Endometrial microvascular endothelial cells (primary cell): ENCODE results near the gene MAP3K19. TPM values are rescaled to one million over a fixed set of nuclear protein-coding genes. Genes with fewer than 3 reads are reported as not detected.
"Not testable (repeated sequence)": the region's sequence is repeated elsewhere in the genome, so short reads cannot be mapped to it uniquely, and the experiment has no call there.

ENCODE experiments used
- in situ Hi-C: cut with HindIII; loops from 2 replicates; pipeline ENCODE4 v1.10.0; 2017; ENCODE audit warnings: low sequenced_read_pairs, low pct_unique_long_range_greater_than_20kb; ENCODE audit errors: inconsistent ontology term
- total RNA-seq: library from RNA; depleted of rRNA; stranded (reverse); fragments of >200 nt; gene quantifications from one replicate; pipeline ENCODE4 v1.2.3, GENCODE V29; 2015; ENCODE audit errors: inconsistent ontology term

The MAP3K19 gene
- total RNA-seq, 1 donor from 2014 or later: not detected

DNA sequence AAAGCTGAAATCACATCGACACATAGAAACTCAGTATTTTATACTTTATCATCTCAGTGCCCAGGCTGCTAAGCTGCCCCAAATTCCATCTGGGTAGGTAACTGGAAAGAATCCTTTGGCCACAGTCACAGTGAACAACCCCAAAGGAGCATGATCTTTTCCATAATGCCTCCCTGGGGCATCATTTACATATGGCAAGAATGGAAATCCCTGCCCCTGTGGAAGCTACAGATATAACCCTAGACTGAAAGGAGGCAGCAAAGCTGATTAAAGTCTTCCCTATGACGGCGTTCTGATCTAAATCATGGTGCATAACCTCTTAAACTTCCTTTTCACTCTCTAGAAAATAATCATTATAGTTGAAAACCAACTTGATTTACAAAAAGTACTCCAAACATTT, 41.5 kb downstream of the MAP3K19 start:
- in situ Hi-C loops: no loop called here

DNA sequence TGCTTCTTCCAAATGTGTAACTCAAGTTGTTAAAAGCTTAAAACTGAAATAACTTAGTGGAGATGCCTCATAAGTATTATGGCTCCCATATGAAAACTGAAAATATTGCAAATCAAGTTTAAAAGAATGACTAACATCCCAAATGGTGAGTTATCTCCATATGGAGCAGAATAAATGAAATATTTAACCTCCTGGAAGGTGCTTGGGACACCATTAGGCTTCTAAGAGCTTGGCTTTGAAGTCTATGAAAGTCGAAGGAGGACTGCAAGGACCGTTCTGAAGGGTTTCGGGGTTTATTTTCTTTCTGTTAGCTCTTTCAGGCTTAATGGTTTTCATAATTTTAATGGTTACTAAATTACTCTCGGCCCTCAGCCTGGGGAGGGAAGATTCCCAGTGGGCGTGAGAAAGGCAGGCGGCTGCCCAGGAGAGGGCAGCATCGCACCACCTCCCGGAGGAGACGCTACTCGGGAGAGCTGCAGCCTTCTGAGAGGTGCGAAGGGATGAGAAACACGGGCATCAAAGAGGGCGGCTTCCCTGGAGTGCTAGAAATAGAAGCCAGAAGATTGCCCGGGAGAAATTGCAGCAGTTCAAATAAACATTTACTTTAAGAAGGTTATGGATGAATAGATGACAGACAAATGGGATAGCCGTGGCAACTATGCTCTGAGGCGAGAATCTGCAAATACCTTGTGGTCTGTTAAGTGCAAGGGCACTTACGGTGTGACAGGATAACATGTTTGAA, 43.1 kb downstream of the MAP3K19 start:
- in situ Hi-C loops: no loop called here

GRCh38 chr2:135002836-135003235, 44.4 kb downstream of the MAP3K19 start:
- in situ Hi-C loops: no loop called here

DNA sequence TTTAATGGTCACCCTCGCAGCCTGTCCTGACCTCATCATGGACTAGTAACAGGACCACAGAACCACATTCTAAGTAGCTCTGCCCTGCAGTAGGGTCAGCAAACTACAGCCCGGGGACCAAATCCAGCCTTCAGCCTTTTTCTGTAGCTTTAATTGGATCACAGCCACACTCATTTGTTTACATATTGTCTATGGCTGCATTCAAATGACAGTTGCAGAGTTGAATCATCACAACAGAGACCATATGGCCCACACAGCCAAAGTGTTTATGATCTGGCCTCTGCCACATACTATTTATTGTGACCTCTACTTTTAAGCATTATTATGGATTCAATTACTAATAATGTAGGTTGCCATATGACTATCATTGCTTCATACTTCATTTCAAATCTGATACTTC, 47.7 kb downstream of the MAP3K19 start:
- in situ Hi-C loops: no loop called here

- in situ Hi-C loops: no loop called here
These were observed 58.1 kb downstream of the MAP3K19 start for GRCh38 chr2:134988994-134989605.

DNA sequence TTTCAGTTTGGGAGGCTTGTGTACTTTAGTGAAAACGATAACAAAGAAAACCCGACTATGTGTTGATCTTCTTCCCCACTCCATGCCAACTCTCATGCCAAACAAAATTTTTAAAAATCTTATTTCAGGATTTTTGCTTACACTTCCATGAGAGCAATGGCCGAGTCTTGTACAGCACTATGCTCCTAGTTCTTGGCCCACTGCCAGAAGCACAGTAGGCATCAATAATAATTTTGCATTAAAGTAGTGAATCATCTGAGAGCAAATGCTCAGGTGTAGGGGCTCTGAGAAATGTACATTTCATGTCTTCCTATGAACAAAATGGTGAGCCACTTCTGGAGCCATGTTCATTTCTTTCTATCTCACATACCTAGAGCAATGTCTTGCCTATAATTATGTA, 62.2 kb downstream of the MAP3K19 start:
- in situ Hi-C loops: no loop called here

DNA sequence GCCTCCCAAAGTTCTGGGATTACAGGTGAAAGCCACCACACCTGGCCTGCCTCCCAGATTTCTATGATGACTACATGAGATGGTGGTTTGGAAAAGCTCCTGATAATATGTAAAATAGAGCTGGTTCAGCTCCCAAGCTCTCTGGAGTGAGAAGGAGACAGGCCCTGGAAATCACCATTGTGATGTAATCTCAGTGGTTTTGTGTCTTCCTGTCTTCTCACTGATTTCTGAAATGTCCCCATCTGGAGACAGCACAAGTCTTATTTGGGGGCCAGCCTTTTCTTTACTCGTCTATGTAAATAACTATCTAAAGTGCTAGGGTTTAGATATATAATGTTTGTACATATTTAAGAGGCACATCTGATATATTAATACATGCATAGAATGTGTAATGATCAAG, 64.6 kb downstream of the MAP3K19 start:
- in situ Hi-C loops: no loop called here

DNA sequence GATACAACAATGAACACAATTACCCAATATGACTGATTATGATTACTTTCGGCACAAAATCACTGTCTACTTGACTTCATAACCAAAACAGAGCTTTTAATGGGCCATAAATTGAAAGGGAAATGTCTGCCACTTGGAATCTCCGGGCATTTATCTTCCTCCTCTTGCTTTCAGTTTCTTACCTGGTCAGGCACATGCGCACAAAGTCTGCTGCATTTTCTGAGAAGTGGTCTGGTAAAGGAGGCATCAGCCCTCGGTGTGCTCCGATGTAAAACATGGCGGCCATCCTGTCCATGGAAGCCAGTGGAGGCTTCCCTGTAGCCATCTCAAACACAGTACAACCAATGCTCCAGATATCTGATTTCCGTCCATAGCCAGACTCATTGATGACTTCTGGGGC, 66.6 kb downstream of the MAP3K19 start:
- in situ Hi-C loops: no loop called here

- in situ Hi-C loops: no loop called here
These were observed 68.0 kb downstream of the MAP3K19 start for GRCh38 chr2:134979221-134979620.

- in situ Hi-C loops: not testable (repeated sequence)
These were observed 70.1 kb downstream of the MAP3K19 start for GRCh38 chr2:134977104-134977503.

DNA sequence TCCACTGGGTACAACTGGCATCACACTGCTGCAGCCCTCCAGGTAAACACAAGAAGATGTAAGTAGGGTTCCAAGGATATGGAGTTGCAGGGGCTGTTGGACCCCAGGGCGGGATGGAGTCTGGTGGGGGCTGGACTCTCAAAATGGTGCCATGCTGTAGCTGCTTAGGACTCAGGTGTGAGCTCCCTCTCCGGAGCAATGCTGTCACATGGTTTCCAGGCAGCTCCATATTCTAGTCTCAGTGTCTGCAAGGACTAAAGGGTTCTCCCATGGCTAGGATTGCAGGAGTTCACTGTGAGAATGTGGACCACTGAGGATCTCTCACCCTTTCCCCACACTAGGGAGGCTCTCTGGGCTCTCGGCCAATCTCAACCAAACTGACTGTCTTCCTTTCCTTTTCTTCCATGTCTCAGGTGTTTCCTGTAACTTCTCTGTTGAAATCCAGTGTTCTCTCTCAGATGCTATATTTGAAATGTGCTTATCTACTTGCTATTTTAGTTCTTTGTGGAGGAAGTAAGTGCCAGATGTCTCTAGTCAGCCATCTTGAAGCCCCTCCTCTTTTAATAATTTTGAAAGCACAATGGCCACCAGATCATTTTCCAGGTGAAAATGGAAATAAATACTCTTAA, 71.1 kb downstream of the MAP3K19 start:
- in situ Hi-C loops: no loop called here

DNA sequence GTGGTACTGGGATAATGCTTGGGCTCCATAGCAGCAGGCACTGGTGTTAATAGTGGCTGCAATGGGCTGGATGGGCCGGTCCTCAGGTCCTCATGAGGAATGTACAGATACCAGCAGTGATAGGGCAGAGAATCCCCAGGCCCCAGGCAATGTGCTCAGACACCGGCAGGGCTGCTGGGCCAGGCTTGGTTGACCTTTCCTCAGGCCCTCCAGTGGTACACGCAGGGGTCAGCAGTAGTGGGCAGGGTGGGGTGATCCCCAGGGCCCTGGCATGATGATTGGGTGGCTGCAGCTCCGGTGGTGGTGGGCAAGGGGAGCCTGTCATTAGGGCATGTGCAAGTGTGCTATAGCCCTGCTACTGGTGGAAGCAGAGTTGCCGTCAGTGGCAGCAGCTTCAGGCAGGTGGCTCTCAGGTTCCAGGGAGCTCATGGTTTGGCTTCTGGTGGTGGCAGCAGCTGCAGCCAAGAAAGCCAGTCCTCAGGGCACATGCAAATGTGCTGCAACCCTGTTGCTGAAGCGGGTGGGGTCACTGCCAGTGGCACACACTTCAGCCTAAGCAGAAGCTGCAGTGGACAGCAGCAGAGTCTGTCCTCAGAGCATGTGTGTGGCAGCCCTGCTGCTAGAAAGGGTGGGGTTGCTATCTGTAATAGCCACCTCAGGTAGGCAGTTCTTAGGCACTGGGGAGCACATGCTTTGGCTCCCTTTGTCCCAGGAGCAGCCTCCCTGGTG, 71.8 kb downstream of the MAP3K19 start:
- in situ Hi-C loops: no loop called here

DNA sequence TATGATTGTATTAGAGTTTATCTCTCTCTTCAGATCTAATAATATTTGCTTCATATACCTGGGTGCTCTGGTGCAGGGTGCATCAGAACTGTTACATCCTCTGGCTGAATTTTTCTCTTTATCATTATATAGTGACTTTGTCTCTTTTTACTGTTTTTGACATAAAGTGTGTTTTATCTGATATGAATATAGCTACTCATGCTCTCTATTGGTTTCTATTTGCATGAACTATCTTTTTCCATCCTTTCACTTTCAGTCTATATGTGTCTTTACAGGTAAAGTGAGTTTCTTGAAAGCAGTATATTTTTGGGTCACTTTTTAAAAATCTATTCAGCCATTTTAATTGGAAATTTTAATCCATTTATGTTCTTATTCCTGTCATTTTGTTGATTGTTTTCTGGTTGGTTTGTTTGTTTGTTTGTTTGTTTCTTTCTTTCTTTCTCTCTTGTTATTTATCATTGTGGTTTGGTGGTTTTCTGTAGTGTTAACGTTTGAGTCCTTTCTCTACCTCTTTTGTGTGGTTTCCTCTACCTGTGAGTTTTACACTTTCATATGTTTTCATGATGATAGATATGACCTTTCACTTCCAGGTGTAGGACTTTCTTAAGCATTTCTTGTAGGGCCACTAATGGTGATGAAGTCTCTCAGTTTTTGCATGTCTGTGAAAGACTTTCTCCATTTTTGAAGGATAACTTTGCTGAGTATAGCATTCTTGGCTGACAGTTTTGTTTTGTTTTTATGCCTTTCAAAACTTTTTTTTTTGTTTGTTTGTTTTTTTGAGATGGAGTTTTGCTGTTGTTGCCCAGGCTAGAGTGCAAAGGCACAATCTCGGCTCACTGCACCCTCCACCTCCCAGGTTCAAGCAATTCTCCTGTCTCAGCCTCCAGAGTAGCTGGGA, 73.8 kb downstream of the MAP3K19 start:
- in situ Hi-C loops: no loop called here

- in situ Hi-C loops: not testable (repeated sequence)
These were observed 80.1 kb downstream of the MAP3K19 start for GRCh38 chr2:134967166-134967565.

DNA sequence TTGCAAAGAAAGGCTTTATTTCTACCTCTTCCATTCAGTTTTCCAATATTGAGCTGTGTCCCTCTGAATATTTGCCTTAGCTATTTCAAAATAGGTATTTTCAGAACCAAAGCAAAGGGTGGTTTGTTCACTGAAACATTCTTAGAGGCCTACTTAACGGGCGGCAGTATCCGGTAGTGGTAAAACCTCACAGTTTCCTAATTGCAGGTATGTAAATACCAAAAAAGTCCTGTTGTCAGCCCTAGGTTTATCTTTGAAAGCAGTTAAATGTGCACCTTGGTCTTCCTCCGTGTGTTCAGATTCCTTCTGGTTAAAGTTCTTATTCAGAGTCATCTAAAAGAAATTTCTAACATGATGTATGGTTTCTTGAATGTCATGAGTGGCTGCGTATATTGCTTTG, 89.8 kb downstream of the MAP3K19 start:
- in situ Hi-C loops: no loop called here

- in situ Hi-C loops: no loop called here
These were observed 91.5 kb downstream of the MAP3K19 start for GRCh38 chr2:134955744-134956143.

DNA sequence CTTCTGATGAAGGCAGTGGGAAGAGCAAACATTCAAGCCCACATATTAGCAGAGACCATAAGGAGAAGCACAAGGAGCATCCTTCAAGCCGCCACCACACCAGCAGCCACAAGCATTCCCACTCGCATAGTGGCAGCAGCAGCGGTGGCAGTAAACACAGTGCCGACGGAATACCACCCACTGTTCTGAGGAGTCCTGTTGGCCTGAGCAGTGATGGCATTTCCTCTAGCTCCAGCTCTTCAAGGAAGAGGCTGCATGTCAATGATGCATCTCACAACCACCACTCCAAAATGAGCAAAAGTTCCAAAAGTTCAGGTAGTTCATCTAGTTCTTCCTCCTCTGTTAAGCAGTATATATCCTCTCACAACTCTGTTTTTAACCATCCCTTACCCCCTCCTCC, 93.2 kb downstream of the MAP3K19 start:
- in situ Hi-C loops: no loop called here

DNA sequence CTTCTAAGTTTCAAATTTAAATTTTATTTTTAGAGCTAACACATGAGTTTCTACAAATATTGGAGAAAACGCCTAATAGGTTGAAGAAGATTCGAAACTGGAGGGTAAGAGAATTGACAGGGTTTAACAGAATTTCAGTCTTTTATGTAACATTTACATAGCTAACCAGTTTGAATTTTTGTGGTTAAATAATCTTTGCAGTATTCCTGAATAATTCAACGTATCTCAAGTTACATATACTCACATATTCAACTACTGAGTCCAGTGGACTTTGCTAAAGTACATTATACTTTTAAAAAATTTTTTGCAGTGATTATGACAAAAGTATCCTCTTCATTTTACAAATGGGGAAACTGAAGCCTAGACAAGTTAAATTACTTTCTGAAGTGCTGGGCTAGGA, 94.6 kb downstream of the MAP3K19 start:
- in situ Hi-C loops: no loop called here

GRCh38 chr2:134950886-134951285, 96.4 kb downstream of the MAP3K19 start:
- in situ Hi-C loops: no loop called here
